Measurements from ENCODE around the gene LRFN2. TPM values are rescaled to one million over a fixed set of nuclear protein-coding genes. Genes with fewer than 3 reads are reported as not detected.

LRFN2 gene
- total and polyA plus RNA-seq, 4 donors = under 0.01 to 0.01 TPM; not detected in 2

- TF ChIP-seq ZBTB33 (IDR thresholded peaks at IDR 0.05) (no peak), JUND (IDR thresholded peaks at IDR 0.05) (no peak), NR2F2 (IDR thresholded peaks at IDR 0.05) (no peak)
Measured at GRCh38 chr6:40352527-40353170, 234.5 kb downstream of the LRFN2 start (continued).

GRCh38 chr6:40352006-40352405 is 235.2 kb downstream of the LRFN2 start:
- Histone ChIP-seq H3K9ac (ENCODE audit: low read depth in 1 of 2, low read length in 2 of 2) (no peak overlapping the region), H3K27me3 (ENCODE audit: control insufficient read depth in 4 of 4, insufficient read depth in 4 of 4, low read length in 3 of 4) (no peaks in the 10 kb centered on the region), H3K4me3 (ENCODE audit: low read depth in 1 of 3, low read length in 3 of 3) (no peak overlapping the region), H3K4me1 (ENCODE audit: control insufficient read depth in 4 of 4, insufficient read depth in 4 of 4, low read length in 3 of 4) (no peaks in the 10 kb centered on the region), H3K27ac (ENCODE audit: low read depth in 1 of 2, low read length in 2 of 2) (no peak overlapping the region), H3K9me3 (ENCODE audit: control insufficient read depth in 4 of 4, low read length in 3 of 4) (no peaks in the 10 kb centered on the region), H3K36me3 (ENCODE audit: control insufficient read depth in 4 of 4, insufficient read depth in 3 of 4, low read depth in 1 of 4, low read length in 3 of 4) (no peaks in the 10 kb centered on the region)
- DNase-seq (ENCODE audit: low spot score) = no peak
- TF ChIP-seq SP1 (IDR thresholded peaks at IDR 0.05) = no peak
- TF ChIP-seq CTCF (IDR thresholded peaks at IDR 0.05; ENCODE audit: low read depth, low read length, missing input control) = no peak
- no peak for TF ChIP-seq ZBTB33 (IDR thresholded peaks at IDR 0.05)
- no peak for TF ChIP-seq FOXA1 (IDR thresholded peaks at IDR 0.05)
- no peak for TF ChIP-seq REST (IDR thresholded peaks at IDR 0.05)
- TF ChIP-seq HNF4G (IDR thresholded peaks at IDR 0.05) = no peak
- TF ChIP-seq ATF3 (IDR thresholded peaks at IDR 0.05) = no peak
- no peak for TF ChIP-seq FOXA2 (IDR thresholded peaks at IDR 0.05)
- no peak for TF ChIP-seq GABPA (IDR thresholded peaks at IDR 0.05 in 1 of 2, conservative IDR thresholded peaks at IDR 0.05 in 1 of 2)
- TF ChIP-seq RAD21 (IDR thresholded peaks at IDR 0.05) = no peak
- 61% methylated on average over 1 of the region's 1 CpG for WGBS
